PC-3 (cell line): ENCODE data around the gene USP4. TPM values are rescaled to one million over a fixed set of nuclear protein-coding genes. Genes with fewer than 3 reads are reported as not detected.

Experiments
- ATAC-seq: fragments of 200-7000 bp; cut with Tn5 transposase; 2 replicates; pipeline ENCODE4 v1.9.1; 2020; ENCODE audit warnings: mild to moderate bottlenecking, moderate library complexity
- BruUV-seq: library from RNA; stranded (reverse); fragments of 400-500 nt; replicated peaks from 2 replicates; lab custom pipeline; 2021; lab: Mats Ljungman, UMichigan
- CTCF ChIA-PET: fragments of 300-600 bp; sonication (Branson Sonifier 250); formaldehyde crosslinking; loops from one replicate; lab custom pipeline; 2022; ENCODE audit warnings: antibody characterized with exemption; lab: Charles Lee
- POLR2A ChIA-PET: fragments of 300-600 bp; sonication (Branson Sonifier 250); formaldehyde crosslinking; loops from one replicate; lab custom pipeline; 2022; ENCODE audit warnings: antibody characterized with exemption; ENCODE audit not compliant: unreplicated experiment; lab: Charles Lee
- DNase-seq: peaks from one replicate; pipeline ENCODE4 v3.0.0-alpha.2; 2015
- H2AFZ ChIP-seq: fragments of 300-600 bp; sonication (generic); 2 replicates; pipeline ENCODE4 v1.6.0; 2016; ENCODE audit warnings: antibody characterized with exemption, low read length
- H3F3A ChIP-seq: fragments of 300-600 bp; sonication (generic); one replicate; pipeline ENCODE4 v1.6.0; 2017; ENCODE audit warnings: antibody characterized with exemption, low read length, control low read depth, mild to moderate bottlenecking; ENCODE audit not compliant: unreplicated experiment
- H3K27ac ChIP-seq: fragments of 300-600 bp; sonication (generic); 2 replicates; pipeline ENCODE4 v1.5.1; 2016; ENCODE audit warnings: mild to moderate bottlenecking, low read length
- H3K27me3 ChIP-seq: fragments of 300-600 bp; sonication (generic); 2 replicates; pipeline ENCODE4 v1.6.1; 2016; ENCODE audit warnings: low read length, mixed read lengths
- H3K36me3 ChIP-seq: fragments of 300-600 bp; sonication (generic); 2 replicates; pipeline ENCODE4 v1.6.1; 2016; ENCODE audit warnings: low read depth, mixed run types, low read length, mixed read lengths
- H3K4me1 ChIP-seq: fragments of 300-600 bp; sonication (generic); 2 replicates; pipeline ENCODE4 v1.5.1; 2016; ENCODE audit warnings: low read length; ENCODE audit not compliant: insufficient read depth
- H3K4me2 ChIP-seq: fragments of 300-600 bp; sonication (generic); 2 replicates; pipeline ENCODE4 v1.6.0; 2016; ENCODE audit warnings: low read length
- H3K4me3 ChIP-seq: fragments of 300-600 bp; sonication (generic); 2 replicates; pipeline ENCODE4 v1.5.1; 2016; ENCODE audit warnings: mild to moderate bottlenecking, low read length, mixed read lengths
- H3K79me2 ChIP-seq: fragments of 300-600 bp; sonication (generic); 2 replicates; pipeline ENCODE4 v1.6.1; 2017; ENCODE audit warnings: low read length, mixed read lengths
- H3K9ac ChIP-seq: fragments of 300-600 bp; sonication (generic); 2 replicates; pipeline ENCODE4 v1.6.0; 2016; ENCODE audit warnings: mild to moderate bottlenecking, low read length
- H3K9me2 ChIP-seq: fragments of 300-600 bp; sonication (generic); replicated peaks from 2 replicates; pipeline ENCODE4 v1.6.1; 2016; ENCODE audit warnings: mixed run types, low read length, mixed read lengths
- H3K9me3 ChIP-seq: fragments of 300-600 bp; sonication (generic); 2 replicates; pipeline ENCODE4 v1.6.1; 2016; ENCODE audit warnings: low read length, mixed read lengths
- H4K20me1 ChIP-seq: fragments of 300-600 bp; sonication (generic); 2 replicates; pipeline ENCODE4 v1.6.1; 2016; ENCODE audit warnings: low read length, mixed read lengths
- CTCF ChIP-seq: fragments of 300-600 bp; sonication (generic); conservative IDR thresholded peaks from 2 replicates; pipeline ENCODE4 v1.5.1; 2017; ENCODE audit warnings: antibody characterized with exemption, low read depth, mild to moderate bottlenecking, low read length
- EZH2 ChIP-seq: fragments of 300-600 bp; sonication (generic); IDR thresholded peaks from one replicate; pipeline ENCODE4 v1.6.1; 2017; ENCODE audit warnings: antibody characterized with exemption, mild to moderate bottlenecking, low read length; ENCODE audit not compliant: unreplicated experiment
- EZH2phosphoT487 ChIP-seq: fragments of 300-600 bp; sonication (generic); IDR thresholded peaks from 2 replicates; pipeline ENCODE4 v1.6.1; 2018; ENCODE audit warnings: mild to moderate bottlenecking, antibody characterized with exemption, low read length, borderline replicate concordance
- intact Hi-C: fragments of 100-400 bp; cut with micrococcal nuclease; formaldehyde crosslinking; loops from 2 replicates; pipeline ENCODE4 v1.9.0; 2023
- total RNA-seq: library from RNA; depleted of rRNA; stranded (reverse); fragments of >200 nt; gene quantifications from 2 replicates; pipeline ENCODE4 v1.2.3, GENCODE V29; 2014

USP4 gene
- total RNA-seq, 1 experiment from 2014 or later: 19.9 TPM

DNA sequence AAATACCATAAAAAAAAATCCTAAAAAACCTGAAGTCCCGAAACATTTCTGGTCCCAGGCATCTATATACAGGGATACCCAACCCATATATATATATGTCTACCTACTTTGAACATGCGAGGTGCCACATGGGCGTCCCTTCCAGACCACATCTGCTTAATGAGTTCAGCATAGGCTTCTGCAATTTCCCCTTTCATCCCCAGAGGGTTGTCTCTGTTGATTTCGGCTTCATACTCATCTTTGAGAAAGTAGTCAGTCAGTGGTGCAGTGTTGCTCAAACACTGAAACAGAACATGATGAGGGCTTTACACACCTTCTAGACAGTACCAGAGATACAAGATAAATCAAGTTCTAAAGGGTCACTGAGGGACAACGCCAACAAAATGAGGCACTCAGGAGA lies 34.2 kb downstream of the USP4 start:
- Histone ChIP-seq H3K36me3 (peaks cover 38% of the 10 kb centered on the region), H4K20me1 (no peaks in the 10 kb centered on the region), H3K79me2 (no peaks in the 10 kb centered on the region), H2AFZ (no peak overlapping the region), H3K27me3 (no peaks in the 10 kb centered on the region), H3K4me3 (no peak overlapping the region), H3F3A (no peaks in the 10 kb centered on the region), H3K9ac (no peak overlapping the region), H3K4me2 (no peak overlapping the region), H3K27ac (no peak overlapping the region), H3K9me2 (no peaks in the 10 kb centered on the region), H3K4me1 (0 out of 2 replicates have a peak, but pooled peaks cover 3% of the 10 kb centered on the region), H3K9me3 (no peaks in the 10 kb centered on the region)
- TF ChIP-seq CTCF: no peak
- no peak for TF ChIP-seq EZH2phosphoT487
- TF ChIP-seq EZH2: no peak
- intact Hi-C loops: no loop called here
- DNase-seq: no peak
- ChIA-PET CTCF (no interaction called here), POLR2A (interaction anchor here (0.6 kb wide), 1 partner anchor 28 kb away, joined by 8 read pairs; no protein-coding TSS in a partner anchor)
- no peak for ATAC-seq
- BruUV-seq: no TSS peak

GRCh38 chr3:49302613-49303012 lies 37.2 kb downstream of the USP4 start:
- H3K36me3 ChIP-seq: peaks cover 56% of the 10 kb centered on the region
- BruUV-seq: no TSS peak
- POLR2A ChIA-PET: no interaction called here
- H3K79me2 ChIP-seq: no peaks in the 10 kb centered on the region
- no peaks in the 10 kb centered on the region for H4K20me1 ChIP-seq
- TF ChIP-seq EZH2 (no peak), CTCF (no peak), EZH2phosphoT487 (no peak)
- no peak overlapping the region for H3K4me2 ChIP-seq
- H3K4me3 ChIP-seq: no peak overlapping the region
- no peak overlapping the region for H3K9ac ChIP-seq
- CTCF ChIA-PET: no interaction called here
- DNase-seq (no peak), ATAC-seq (no peak)
- intact Hi-C loops: no loop called here
- H3K4me1 ChIP-seq: 0 out of 2 replicates have a peak, but pooled peaks cover 3% of the 10 kb centered on the region
- no peaks in the 10 kb centered on the region for H3K9me2 ChIP-seq
- H2AFZ ChIP-seq: no peak overlapping the region
- H3K27ac ChIP-seq: no peak overlapping the region
- no peaks in the 10 kb centered on the region for H3K9me3 ChIP-seq
- no peaks in the 10 kb centered on the region for H3K27me3 ChIP-seq
- H3F3A ChIP-seq: no peaks in the 10 kb centered on the region

DNA sequence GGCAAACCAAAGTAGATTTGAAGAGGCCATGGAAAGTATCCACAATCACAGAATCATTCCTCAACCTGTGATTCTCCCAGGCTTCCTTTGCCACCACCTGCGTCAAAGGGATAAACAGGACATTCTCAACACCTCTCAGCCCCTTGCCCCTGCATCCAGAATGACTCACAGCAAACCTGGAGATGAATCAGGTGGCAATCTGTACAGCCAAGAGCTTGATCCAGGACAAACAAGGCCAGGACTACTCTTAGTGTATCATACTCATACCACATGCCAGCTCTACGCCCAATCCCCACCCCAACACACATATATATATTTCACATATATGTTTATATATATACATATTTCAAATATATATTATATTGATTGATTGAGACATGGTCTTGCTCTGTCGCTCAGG lies 39.3 kb downstream of the USP4 start:
- Histone ChIP-seq H4K20me1 (no peaks in the 10 kb centered on the region), H3K27ac (no peak overlapping the region), H3K9ac (no peak overlapping the region), H3K36me3 (peaks cover 62% of the 10 kb centered on the region), H3K4me1 (0 out of 2 replicates have a peak, but pooled peaks cover 3% of the 10 kb centered on the region), H3K9me2 (no peaks in the 10 kb centered on the region), H3K79me2 (no peaks in the 10 kb centered on the region), H3K9me3 (no peaks in the 10 kb centered on the region), H3K4me3 (no peak overlapping the region), H3K4me2 (no peak overlapping the region), H3K27me3 (no peaks in the 10 kb centered on the region), H3F3A (no peaks in the 10 kb centered on the region), H2AFZ (no peak overlapping the region)
- intact Hi-C loops: no loop called here
- BruUV-seq: no TSS peak
- ChIA-PET CTCF (no interaction called here), POLR2A (interaction anchor here (0.6 kb wide), 1 partner anchor 60 kb away, joined by 8 read pairs; no protein-coding TSS in a partner anchor)
- DNase-seq (peak; percentile 26), ATAC-seq (peak; percentile 62)
- TF ChIP-seq EZH2: no peak
- no peak for TF ChIP-seq EZH2phosphoT487
- TF ChIP-seq CTCF: no peak
